GM19467 (cell line): ENCODE data around the gene OOSP4A.
"Not testable (repeated sequence)": the region's sequence is repeated elsewhere in the genome, so short reads cannot be mapped to it uniquely, and the experiment has no call there.

Source experiments
- ATAC-seq: cut with Tn5 transposase; IDR thresholded peaks from one replicate; pipeline ENCODE4 v1.9.1; 2021; ENCODE audit warnings: mild to moderate bottlenecking, moderate library complexity; ENCODE audit not compliant: unreplicated experiment

The OOSP4A gene

DNA sequence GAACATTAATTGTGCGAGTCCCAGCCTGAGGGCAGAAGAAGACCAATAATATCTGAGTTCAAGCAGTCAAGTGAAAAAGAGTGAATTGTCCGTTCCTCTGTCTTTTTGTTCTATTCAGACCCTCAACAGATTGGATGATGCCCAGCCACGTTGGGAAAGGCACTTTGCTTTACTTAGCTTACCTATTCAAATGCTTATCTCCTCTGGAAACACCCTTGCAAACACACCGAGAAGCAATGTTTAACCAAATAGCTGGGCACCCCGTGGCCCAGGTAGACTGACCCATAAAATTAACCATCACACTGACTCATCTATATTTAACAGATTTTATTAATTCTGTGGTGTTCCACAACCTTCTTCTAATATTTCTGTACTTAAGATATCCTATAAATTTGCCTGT is 9.3 kb downstream of the OOSP4A start:
- no peak for ATAC-seq

DNA sequence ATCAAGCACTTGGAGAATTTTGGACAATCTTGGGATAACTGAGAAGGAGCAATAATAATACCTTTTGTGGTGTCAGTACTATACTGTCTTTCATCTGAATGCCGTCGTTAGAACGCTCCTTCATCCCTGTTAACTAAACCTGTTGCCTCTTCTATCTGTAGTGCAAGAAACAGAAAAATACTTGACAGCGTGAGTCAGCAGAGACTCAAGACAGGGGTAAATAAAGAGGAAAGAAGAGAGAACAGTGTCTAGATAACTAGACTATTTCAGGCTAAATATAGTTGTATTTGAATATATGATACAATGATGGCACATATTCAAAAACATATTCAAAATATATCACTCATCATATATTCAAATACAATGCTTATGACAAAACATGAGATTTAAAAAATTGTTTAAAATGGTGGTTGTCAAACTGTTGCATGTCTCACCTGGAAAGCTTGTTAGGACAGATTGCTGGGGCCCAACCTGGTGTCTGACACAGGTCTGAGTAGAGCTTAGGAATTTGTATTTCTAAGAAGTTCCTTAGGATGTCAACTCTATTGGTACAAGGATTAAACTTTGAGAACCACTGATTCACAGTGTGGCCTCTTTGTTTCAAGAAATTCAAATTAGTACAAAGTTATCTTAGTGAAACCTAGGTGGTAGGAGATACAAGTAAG is 17.4 kb downstream of the OOSP4A start:
- ATAC-seq: no peak

DNA sequence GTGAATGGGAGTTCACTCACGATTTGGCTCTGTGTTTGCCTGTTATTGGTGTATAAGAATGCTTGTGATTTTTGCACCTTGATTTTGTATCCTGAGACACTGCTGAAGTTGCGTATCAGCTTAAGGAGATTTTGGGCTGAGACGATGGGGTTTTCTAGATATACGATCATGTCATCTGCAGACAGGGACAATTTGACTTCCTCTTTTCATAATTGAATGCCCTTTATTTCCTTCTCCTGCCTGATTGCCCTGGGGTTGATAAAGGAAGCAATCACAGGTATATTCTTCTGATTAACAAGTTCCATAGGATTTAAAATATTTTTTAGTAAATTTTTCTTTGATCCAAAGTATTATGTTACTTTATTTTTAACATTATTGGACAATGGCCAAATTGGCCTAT is 18.2 kb downstream of the OOSP4A start:
- ATAC-seq: not testable (repeated sequence)

DNA sequence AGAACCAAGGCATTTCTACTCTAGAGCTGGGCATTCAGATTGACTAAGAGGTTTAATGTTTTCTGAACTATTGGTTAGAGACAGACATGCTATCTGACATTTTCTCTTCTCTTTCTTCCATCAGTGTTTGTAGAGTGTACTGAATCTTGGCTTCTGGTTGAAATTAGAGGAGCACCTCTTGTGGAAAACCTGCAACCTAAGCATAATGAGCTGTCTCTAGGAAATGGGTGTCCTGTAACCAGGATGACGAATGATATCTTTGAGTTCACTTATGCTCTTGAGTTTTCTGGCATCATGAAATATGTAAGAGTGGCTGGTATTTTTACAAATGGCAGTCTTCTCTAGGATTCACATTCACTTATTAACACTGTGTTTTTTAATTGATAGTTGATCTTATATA is 19.4 kb downstream of the OOSP4A start:
- ATAC-seq: no peak

DNA sequence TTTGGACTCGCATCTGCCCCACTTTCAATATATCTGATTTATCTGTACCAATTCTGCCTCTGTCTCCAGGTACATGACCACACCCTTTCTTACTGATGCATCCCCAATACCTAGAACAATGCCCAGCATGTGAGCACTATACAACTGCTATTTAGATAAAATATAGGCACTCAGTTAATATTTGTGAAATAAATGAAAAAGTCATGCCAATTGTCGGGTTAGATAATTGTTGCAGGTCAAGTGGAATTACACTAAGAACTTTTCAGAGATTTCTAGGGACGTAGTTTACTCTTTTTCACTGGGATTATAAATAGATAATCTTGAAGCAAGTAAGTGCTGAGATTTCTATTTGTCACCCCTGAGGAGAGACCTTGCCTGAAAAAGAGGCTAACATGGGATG is 20.5 kb downstream of the OOSP4A start:
- no peak for ATAC-seq

DNA sequence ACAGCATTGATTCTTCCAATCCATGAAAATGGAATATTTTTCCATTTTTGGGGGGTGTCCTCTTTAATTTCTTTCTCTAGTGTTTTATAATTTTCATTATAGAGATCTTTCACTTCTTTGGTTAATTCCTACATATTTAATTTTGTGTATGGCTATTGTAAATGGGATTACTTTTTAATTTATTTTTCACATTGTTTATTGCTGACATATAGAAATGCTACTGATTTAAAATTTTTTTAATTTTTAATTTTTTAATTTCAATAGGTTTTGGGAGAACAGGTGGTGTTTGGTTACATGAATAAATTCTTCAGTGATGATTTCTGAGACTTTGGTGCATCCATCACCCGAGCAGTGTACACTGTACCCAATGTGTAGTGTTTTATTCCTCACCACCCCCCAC is 26.6 kb downstream of the OOSP4A start:
- ATAC-seq: no peak

DNA sequence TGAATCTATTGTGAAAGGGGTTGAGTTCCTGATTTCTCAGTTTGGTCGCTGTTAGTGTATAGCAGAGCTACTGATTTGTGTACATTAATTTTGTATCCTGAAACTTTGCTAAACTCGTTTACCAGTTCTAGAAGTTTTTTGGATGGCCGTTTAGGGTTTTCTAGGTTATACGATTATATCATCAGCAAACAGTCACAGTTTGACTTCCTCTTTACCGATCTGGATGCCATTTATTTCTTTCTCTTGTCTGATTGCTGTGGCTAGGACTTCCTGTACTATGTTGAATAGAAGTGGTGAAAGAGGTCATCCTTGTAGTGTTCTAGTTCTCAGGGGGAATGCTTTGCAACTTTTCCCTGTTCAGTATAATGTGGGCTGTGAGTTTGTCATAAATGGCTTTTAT is 28.6 kb downstream of the OOSP4A start:
- ATAC-seq: no peak

DNA sequence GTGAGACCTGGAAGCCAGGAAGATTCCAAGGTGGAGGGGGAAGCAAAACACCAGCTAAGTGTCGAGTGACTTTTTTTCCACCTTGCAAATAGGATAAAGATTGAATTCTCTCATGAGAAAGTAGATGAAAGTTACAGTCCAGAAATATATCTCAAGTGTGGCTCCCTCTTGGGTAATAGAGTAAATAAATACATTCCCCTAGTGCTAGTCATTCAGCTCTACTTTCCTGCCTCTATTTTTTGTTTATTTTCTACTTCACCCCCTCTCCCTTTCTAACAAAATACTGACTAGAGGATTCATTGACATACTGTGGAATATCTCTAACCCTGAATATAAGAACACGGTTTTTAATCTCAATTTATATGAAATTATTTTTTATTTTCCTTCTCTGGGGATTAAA is 34.0 kb downstream of the OOSP4A start:
- no peak for ATAC-seq

DNA sequence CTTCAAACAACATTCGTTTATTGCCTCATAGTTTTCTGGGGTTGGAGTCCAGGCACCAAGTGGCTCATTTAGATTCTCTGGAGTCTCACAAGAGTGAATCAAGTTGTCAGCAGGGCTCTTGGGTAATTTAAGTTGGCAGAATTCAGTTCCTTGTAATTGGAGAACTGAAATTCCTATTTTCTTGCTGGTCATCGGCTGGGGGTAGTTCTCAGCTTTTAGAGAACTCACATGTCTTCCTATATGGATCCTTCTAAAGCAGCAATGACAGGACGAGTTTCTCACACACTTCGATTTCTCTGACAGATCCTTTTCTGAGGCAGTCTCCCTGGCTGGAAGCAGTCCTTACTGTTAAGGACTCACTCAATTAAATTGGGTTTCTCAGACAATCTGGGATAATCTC is 35.9 kb downstream of the OOSP4A start:
- ATAC-seq: no peak

DNA sequence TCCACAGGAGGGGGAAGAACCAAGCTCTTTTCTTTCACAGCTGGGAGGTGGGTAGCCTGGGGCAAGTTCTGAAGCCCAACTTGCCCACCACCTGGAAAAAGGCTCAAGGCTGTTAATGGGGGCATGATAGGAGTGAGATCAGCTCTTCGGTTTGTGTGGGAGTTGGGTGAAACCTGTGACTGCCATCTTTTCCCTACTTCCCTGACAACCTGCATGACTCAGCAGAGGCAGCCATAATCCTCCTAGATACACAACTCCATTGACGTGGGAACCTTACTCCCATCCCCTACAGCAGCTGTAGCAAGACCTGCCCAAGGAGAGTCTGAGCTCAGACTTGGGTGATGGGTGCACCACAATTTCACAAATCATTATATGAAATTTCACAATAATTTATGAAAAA is 39.9 kb downstream of the OOSP4A start:
- ATAC-seq: no peak

DNA sequence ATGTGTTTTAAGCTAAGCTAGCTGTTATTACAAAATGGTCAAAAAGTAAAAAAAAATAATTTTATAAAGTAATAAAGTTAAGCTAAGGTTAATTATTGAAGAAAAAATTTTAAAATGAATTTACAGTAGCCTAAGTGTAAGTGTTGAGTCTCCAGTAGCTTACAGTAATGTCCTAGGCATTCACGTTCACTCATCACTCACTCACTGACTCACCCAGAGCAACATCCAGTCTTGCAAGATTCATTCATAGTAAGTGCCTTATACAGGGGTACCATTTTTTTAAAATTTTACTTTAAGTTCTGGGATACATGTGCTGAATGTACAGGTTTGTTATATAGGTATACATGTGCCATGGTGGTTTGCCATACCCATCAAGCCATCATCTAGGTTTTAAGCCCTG is 41.5 kb downstream of the OOSP4A start:
- no peak for ATAC-seq

DNA sequence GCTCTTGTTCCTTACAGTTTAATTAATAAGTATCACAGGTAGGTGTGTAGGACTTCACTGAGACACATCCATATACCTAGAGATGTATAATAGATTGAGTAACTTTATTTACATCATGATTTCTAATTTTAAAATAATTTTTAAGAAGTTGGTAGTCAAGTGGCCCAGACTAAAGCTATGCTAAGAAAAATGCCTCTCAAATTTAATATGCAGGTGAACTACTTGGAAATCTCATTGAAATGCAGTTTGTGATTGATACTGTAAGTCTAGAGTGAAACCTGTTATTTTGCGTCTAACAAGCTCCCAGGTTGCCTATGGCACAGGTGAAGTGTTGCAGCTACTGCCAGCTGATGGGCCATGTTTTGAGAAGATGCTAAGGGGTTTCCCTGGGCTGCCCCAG is 53.0 kb downstream of the OOSP4A start, which contains the start of gene OOSP4B:
TSS of gene OOSP4B (plus strand) at position 301 of the 400 bp plus-strand sequence.
- ATAC-seq: no peak

DNA sequence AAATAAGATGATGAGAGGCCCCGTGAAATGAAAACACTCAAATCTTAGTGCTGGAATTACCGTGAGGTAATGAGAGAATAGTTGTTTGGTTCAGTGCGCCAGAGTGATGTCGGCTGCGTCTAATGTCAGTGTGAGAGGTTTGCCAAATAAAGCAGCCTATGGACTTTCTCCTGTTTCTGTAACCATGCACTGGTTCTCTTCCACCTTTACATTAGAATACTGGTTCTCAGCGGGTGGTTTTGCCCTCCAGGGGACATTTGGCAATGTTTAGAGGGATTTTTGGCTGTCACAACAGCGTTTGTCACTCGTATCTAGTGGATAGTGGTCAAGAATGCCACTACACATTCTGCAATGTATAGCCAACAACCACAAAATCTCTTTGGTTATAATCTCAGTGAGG is 54.2 kb downstream of the OOSP4A start:
- no peak for ATAC-seq
